Measurements from ENCODE around the gene EMC6. TPM values are rescaled to one million over a fixed set of nuclear protein-coding genes. Genes with fewer than 3 reads are reported as not detected.

The EMC6 gene
- total RNA-seq, 1 donor from 2014 or later, result 18.9 TPM

DNA sequence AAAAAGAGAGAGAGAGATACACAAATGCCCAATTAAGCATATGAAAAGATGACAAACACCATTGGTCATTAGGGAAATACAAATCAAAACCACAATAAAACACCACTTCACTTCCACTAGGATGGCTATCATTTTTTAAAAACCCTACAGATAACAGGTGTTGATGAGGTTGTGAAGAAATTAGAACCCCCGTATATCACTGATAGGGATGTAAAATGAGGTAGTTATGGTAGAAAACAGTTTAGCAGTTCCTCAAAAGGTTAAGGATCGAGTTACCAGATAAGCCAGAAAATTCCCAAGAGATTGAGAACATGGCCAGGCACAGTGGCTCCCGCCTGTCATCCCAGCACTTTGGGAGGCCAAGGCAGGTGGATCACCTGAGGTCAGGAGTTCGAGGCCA is 24.5 kb downstream of the EMC6 start:
- Histone ChIP-seq H3K27me3 (no peaks in the 10 kb centered on the region), H3K9me3 (no peaks in the 10 kb centered on the region), H3K4me1 (peaks cover 19% of the 10 kb centered on the region), H3K36me3 (no peaks in the 10 kb centered on the region), H3K4me3 (no peak overlapping the region), H3K27ac (no peak overlapping the region)
- TF ChIP-seq, protein P1, sequence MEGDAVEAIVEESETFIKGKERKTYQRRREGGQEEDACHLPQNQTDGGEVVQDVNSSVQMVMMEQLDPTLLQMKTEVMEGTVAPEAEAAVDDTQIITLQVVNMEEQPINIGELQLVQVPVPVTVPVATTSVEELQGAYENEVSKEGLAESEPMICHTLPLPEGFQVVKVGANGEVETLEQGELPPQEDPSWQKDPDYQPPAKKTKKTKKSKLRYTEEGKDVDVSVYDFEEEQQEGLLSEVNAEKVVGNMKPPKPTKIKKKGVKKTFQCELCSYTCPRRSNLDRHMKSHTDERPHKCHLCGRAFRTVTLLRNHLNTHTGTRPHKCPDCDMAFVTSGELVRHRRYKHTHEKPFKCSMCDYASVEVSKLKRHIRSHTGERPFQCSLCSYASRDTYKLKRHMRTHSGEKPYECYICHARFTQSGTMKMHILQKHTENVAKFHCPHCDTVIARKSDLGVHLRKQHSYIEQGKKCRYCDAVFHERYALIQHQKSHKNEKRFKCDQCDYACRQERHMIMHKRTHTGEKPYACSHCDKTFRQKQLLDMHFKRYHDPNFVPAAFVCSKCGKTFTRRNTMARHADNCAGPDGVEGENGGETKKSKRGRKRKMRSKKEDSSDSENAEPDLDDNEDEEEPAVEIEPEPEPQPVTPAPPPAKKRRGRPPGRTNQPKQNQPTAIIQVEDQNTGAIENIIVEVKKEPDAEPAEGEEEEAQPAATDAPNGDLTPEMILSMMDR (IDR thresholded peaks at IDR 0.05), result no peak
- TF ChIP-seq POLR2A (IDR thresholded peaks at IDR 0.05), result no peak
- no peak for TF ChIP-seq POLR2AphosphoS5 (IDR thresholded peaks at IDR 0.05; ENCODE audit: insufficient read depth in 1 of 2, low read depth in 1 of 2)
- intact Hi-C loops (cut with DNase I), result no loop called here
- DNase-seq (ENCODE audit: extremely low spot score in 2 of 2), result no peak

DNA sequence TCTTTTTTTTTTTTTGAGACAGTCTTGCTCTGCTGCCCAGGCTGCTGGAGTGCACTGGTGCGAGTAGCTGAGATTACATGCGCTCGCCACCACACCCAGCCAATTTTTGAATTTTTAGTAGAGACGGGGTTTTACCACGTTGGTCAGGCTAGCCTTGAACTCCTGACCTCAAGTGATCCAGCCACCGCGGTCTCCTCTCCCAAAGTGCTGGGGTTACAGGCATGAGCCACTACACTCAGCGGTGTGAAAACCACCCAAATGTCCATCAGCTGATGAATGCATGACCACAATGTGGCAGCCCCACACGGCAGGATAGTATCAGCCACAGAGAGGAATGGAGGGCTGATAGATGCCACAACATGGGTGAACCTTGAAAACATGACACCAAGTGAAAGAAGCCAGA is 25.2 kb downstream of the EMC6 start:
- Histone ChIP-seq H3K27me3 (no peaks in the 10 kb centered on the region), H3K4me3 (no peak overlapping the region), H3K9me3 (no peaks in the 10 kb centered on the region), H3K36me3 (no peaks in the 10 kb centered on the region), H3K27ac (no peak overlapping the region), H3K4me1 (peaks cover 19% of the 10 kb centered on the region)
- intact Hi-C loops (cut with DNase I), result no loop called here
- TF ChIP-seq POLR2A (IDR thresholded peaks at IDR 0.05), result no peak
- TF ChIP-seq POLR2AphosphoS5 (IDR thresholded peaks at IDR 0.05; ENCODE audit: insufficient read depth in 1 of 2, low read depth in 1 of 2), result no peak
- TF ChIP-seq, protein P1 (IDR thresholded peaks at IDR 0.05), result no peak
- no peak for DNase-seq (ENCODE audit: extremely low spot score in 2 of 2)

DNA sequence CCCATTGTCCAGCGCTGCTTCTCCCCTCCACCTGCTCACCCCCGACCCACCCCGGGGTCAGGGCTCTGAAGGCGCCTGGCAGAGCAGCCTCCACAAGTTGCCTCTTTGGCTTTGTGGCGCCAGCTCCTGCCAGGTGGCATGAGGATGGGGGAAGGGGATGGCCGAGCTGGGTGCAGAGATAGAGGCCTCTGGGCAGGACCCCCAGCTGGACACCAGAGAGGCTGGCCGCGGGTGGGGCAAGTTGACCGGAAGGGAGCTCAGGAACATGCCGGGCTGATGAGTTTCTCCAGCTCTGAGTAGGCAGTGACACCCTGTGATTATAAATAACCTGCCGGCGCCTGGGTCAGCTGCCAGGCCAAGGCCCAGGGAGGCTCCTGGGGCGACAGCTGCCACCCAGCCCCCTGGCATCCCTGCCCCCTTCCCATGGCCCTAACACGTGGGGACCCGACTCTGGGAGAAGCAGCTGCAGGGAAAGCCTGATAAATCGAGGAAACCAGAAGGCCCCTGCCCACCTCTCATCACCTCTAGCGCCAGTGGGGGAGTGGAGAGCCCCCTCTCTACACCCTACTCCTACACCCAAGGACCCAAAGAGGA is 26.6 kb downstream of the EMC6 start:
- Histone ChIP-seq H3K4me1 (peaks cover 19% of the 10 kb centered on the region), H3K36me3 (no peaks in the 10 kb centered on the region), H3K4me3 (peak overlapping the region; percentile 41 to 49), H3K27me3 (no peaks in the 10 kb centered on the region), H3K27ac (no peak overlapping the region), H3K9me3 (no peaks in the 10 kb centered on the region)
- no peak for TF ChIP-seq POLR2AphosphoS5 (IDR thresholded peaks at IDR 0.05; ENCODE audit: insufficient read depth in 1 of 2, low read depth in 1 of 2)
- TF ChIP-seq POLR2A (IDR thresholded peaks at IDR 0.05), result no peak
- TF ChIP-seq, protein P1 (IDR thresholded peaks at IDR 0.05), result no peak
- intact Hi-C loops (cut with DNase I), result no loop called here
- DNase-seq (ENCODE audit: extremely low spot score in 2 of 2), result no peak

DNA sequence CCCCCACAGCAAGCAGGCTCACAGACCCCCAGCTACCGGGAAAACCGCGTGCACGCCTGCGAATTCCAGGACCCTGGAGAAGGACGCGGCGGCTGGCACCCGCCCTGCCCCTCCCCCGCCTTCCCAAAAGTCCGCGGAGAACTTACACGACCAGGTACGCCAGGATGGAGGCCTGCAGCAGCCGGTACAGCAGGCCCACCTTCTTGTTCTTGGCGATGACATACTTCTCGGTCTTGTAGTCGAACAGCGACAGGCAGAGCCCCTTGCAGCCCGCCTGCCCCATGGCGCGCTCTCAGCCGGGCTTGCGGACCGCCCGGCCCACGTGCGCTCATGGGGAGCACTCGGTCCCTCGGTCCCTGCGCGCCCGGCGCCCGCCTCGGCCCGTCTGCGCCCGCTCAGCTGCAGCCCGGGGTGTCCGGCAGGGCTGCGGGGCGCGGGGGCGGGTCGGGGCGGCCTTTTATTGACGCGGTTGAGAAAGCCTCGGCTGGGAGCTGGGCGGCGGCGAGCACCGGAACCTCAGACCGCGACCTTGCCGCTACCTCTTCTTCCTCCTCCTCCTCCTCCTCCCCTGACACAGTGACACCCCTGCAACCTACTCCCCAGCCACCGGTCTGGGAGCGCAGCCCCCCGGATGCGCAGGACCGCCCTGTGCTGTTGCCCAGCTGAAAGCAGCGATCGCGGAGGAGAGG is 27.3 kb downstream of the EMC6 start, which contains the start of gene P2RX5:
P2RX5 (minus strand) TSS at position 433 of the 689 bp plus-strand sequence; CDS start at position 283, 150 bp downstream.
- no peaks in the 10 kb centered on the region for H3K27me3 ChIP-seq
- H3K4me1 ChIP-seq, result peaks cover 19% of the 10 kb centered on the region
- intact Hi-C loops (cut with DNase I), result no loop called here
- no peak for DNase-seq (ENCODE audit: extremely low spot score in 2 of 2)
- H3K9me3 ChIP-seq, result no peaks in the 10 kb centered on the region
- H3K36me3 ChIP-seq, result no peaks in the 10 kb centered on the region
- H3K4me3 ChIP-seq, result peak within 1 kb of the TSS; percentile 41 to 49
- H3K27ac ChIP-seq, result no peak within 1 kb of the TSS
- TF ChIP-seq, protein P1 (IDR thresholded peaks at IDR 0.05), result no peak
- TF ChIP-seq POLR2AphosphoS5 (IDR thresholded peaks at IDR 0.05; ENCODE audit: insufficient read depth in 1 of 2, low read depth in 1 of 2), result no peak
- no peak for TF ChIP-seq POLR2A (IDR thresholded peaks at IDR 0.05)

DNA sequence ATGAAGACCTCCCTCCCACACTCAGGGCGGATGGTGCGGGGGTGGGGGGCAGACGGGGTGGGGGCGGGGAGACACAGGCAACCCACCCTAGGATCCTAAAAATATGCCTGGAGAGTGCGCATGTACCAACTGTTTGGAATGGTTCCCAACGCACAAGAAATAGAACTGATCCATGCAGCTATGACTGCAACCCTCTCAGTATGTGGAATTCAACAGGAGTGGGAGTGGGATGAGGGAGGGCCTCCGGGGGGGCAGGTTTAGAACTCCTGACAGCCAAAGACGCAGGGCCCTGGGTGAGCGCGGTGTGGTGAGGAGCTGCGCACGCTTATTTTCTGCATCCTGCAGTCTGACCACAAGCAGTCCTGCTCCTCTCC is 28.5 kb downstream of the EMC6 start:
- no peak overlapping the region for H3K4me3 ChIP-seq
- intact Hi-C loops (cut with DNase I), result no loop called here
- no peak overlapping the region for H3K27ac ChIP-seq
- no peaks in the 10 kb centered on the region for H3K27me3 ChIP-seq
- peaks cover 19% of the 10 kb centered on the region for H3K4me1 ChIP-seq
- TF ChIP-seq POLR2AphosphoS5 (IDR thresholded peaks at IDR 0.05; ENCODE audit: insufficient read depth in 1 of 2, low read depth in 1 of 2) (no peak), POLR2A (IDR thresholded peaks at IDR 0.05) (no peak)
- TF ChIP-seq, protein P1 (IDR thresholded peaks at IDR 0.05), result no peak
- no peaks in the 10 kb centered on the region for H3K9me3 ChIP-seq
- no peaks in the 10 kb centered on the region for H3K36me3 ChIP-seq
- no peak for DNase-seq (ENCODE audit: extremely low spot score in 2 of 2)

Measured in vagina (tissue), 2 donors.